GM12892 (cell line): Measurements from ENCODE around the gene INPP4B.
"Not testable (repeated sequence)": the region's sequence is repeated elsewhere in the genome, so short reads cannot be mapped to it uniquely, and the experiment has no call there.

Source experiments
- DNase-seq: peaks from one replicate; pipeline ENCODE4 v3.0.0; 2011; ENCODE audit not compliant: insufficient read length
- FAIRE-seq: peaks from 2 replicates; lab custom pipeline; 2011; peaks lifted over from hg19 to GRCh38; lab: Jason Lieb, UNC
- POLR2A ChIP-seq: IDR thresholded peaks from 2 replicates; pipeline ENCODE4 v1.6.1; 2011; ENCODE audit warnings: low read depth, low read length, control low read depth
- POLR2AphosphoS5 ChIP-seq: IDR thresholded peaks from 2 replicates; pipeline ENCODE4 v1.6.1; 2011; ENCODE audit warnings: low read depth, low read length, control low read depth
- TAF1 ChIP-seq: IDR thresholded peaks from 2 replicates; pipeline ENCODE4 v1.6.1; 2011; ENCODE audit warnings: low read depth, mild to moderate bottlenecking, control low read depth, low read length, borderline replicate concordance

The INPP4B gene

GRCh38 chr4:142516686-142517526, 329.2 kb downstream of the INPP4B start:
- FAIRE-seq (no peak), DNase-seq (no peak)
- TF ChIP-seq POLR2AphosphoS5 = no peak
- no peak for TF ChIP-seq TAF1
- no peak for TF ChIP-seq POLR2A

GRCh38 chr4:142512161-142512560, 333.9 kb downstream of the INPP4B start:
- TF ChIP-seq POLR2AphosphoS5 = no peak
- no peak for TF ChIP-seq POLR2A
- TF ChIP-seq TAF1 = no peak
- DNase-seq (no peak), FAIRE-seq (no peak)

GRCh38 chr4:142509881-142510280, 336.2 kb downstream of the INPP4B start:
- DNase-seq = no peak
- no peak for TF ChIP-seq POLR2AphosphoS5
- no peak for TF ChIP-seq POLR2A
- no peak for TF ChIP-seq TAF1
- no peak for FAIRE-seq

GRCh38 chr4:142509381-142509780, 336.7 kb downstream of the INPP4B start:
- DNase-seq, FAIRE-seq: not testable (repeated sequence)

- TF ChIP-seq TAF1 = no peak
- no peak for TF ChIP-seq POLR2AphosphoS5
- no peak for TF ChIP-seq POLR2A
- DNase-seq = no peak
- no peak for FAIRE-seq
Observed at GRCh38 chr4:142500966-142501365, 345.1 kb downstream of the INPP4B start.

GRCh38 chr4:142497606-142498005, 348.5 kb downstream of the INPP4B start:
- TF ChIP-seq TAF1 (no peak), POLR2A (no peak), POLR2AphosphoS5 (no peak)
- DNase-seq = no peak
- no peak for FAIRE-seq

- FAIRE-seq = no peak
- DNase-seq = no peak
- TF ChIP-seq POLR2A (no peak), POLR2AphosphoS5 (no peak), TAF1 (no peak)
Observed at GRCh38 chr4:142493255-142494110, 352.6 kb downstream of the INPP4B start.

- DNase-seq (no peak), FAIRE-seq (no peak)
- TF ChIP-seq POLR2AphosphoS5 = no peak
- TF ChIP-seq TAF1 = no peak
- no peak for TF ChIP-seq POLR2A
Observed at GRCh38 chr4:142485452-142485851, 360.6 kb downstream of the INPP4B start.

- no peak for DNase-seq
- TF ChIP-seq POLR2A (no peak), POLR2AphosphoS5 (no peak), TAF1 (no peak)
- no peak for FAIRE-seq
Observed at GRCh38 chr4:142480244-142480643, 365.9 kb downstream of the INPP4B start.

- FAIRE-seq = no peak
- no peak for TF ChIP-seq POLR2A
- TF ChIP-seq TAF1 = no peak
- TF ChIP-seq POLR2AphosphoS5 = no peak
- no peak for DNase-seq
Observed at GRCh38 chr4:142475663-142476062, 370.4 kb downstream of the INPP4B start.

- TF ChIP-seq POLR2AphosphoS5 (no peak), POLR2A (no peak), TAF1 (no peak)
- no peak for FAIRE-seq
- DNase-seq = no peak
Observed at GRCh38 chr4:142474398-142475087, 371.6 kb downstream of the INPP4B start.
